Measurements from ENCODE around the gene KCNS1. TPM values are rescaled to one million over a fixed set of nuclear protein-coding genes. Genes with fewer than 3 reads are reported as not detected.

The KCNS1 gene
- total RNA-seq, 4 donors from 2014 or later: 0.20 to 0.78 TPM; not detected in 2

Other genes with a start within 250 kb of the KCNS1 start
- gene YWHAB, start 215.4 kb downstream of the KCNS1 start, total RNA-seq: 100 to 1,000 TPM; 139 to 182 (median 164) TPM
- 10 to 100 TPM; 26.5 to 53.8 (median 31.9) TPM for gene PABPC1L, start 191.1 kb downstream of the KCNS1 start, total RNA-seq
- gene TOMM34, start 140.7 kb downstream of the KCNS1 start, total RNA-seq: 10 to 100 TPM; 18.4 to 26.0 (median 23.0) TPM
- gene STK4, start 134.6 kb downstream of the KCNS1 start, total RNA-seq: 10 to 100 TPM; 18.8 to 37.2 (median 29.2) TPM
- gene WFDC5, start 14.0 kb upstream of the KCNS1 start, total RNA-seq: not detected
- not detected for gene WFDC12, start 23.3 kb upstream of the KCNS1 start, total RNA-seq
- not detected for gene PI3, start 73.8 kb upstream of the KCNS1 start, total RNA-seq
- not detected for gene SEMG1, start 105.9 kb upstream of the KCNS1 start, total RNA-seq
- gene SEMG2, start 120.2 kb upstream of the KCNS1 start, total RNA-seq: not detected
- gene SLPI, start 153.4 kb upstream of the KCNS1 start, total RNA-seq: 10 to 100 TPM in 3 of 4 donors, 1 to 10 TPM in 1; 3.0 to 52.4 (median 39.6) TPM
- not detected for gene RBPJL, start 205.7 kb upstream of the KCNS1 start, total RNA-seq
- 1 to 10 TPM in 1 of 4 donors, not detected in 3; 1.2 TPM for gene MATN4, start 207.2 kb upstream of the KCNS1 start, total RNA-seq
- gene SDC4, start 247.3 kb upstream of the KCNS1 start, total RNA-seq: 100 to 1,000 TPM in 1 of 4 donors, 10 to 100 TPM in 3; 35.5 to 101 (median 63.3) TPM